ENCODE data around the gene STX12.
"Not testable (repeated sequence)": the region's sequence is repeated elsewhere in the genome, so short reads cannot be mapped to it uniquely, and the experiment has no call there.

The STX12 gene

DNA sequence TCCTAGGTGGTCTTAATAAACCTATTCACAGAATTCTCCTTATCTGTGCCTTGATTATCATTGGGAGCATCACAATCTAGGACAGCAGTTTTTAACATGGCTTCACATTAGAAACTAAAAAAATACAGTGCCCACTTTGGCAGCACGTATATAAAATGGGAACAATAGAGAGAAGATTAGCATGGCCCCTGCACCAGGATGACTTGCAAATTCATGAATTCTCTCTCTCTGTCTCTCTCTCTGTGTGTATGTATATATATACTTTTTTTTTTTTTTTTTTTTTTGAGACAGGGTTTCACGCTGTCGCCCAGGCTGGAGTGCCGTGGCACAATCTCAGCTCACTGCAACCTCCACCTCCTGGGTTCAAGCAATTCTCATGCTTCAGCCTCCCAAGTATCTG, 51.4 kb downstream of the STX12 start:
- no peak for DNase-seq (ENCODE audit: low read depth)
- TF ChIP-seq CTCF (IDR thresholded peaks at IDR 0.05; ENCODE audit: low read depth, low read length, missing control alignments): no peak
- in situ Hi-C loops (cut with HindIII; ENCODE audit: low sequenced_read_pairs): no loop called here
- no peak overlapping the region for H3K4me3 ChIP-seq (ENCODE audit: low read depth, low read length)

GRCh38 chr1:27829339-27829960, 56.4 kb downstream of the STX12 start:
- H3K4me3 ChIP-seq (ENCODE audit: low read depth, low read length); DNase-seq (ENCODE audit: low read depth); in situ Hi-C loops (cut with HindIII; ENCODE audit: low sequenced_read_pairs): not testable (repeated sequence)

- peak; percentile 92 for DNase-seq (ENCODE audit: low read depth)
- in situ Hi-C loops (cut with HindIII; ENCODE audit: low sequenced_read_pairs): no loop called here
- no peak for TF ChIP-seq CTCF (IDR thresholded peaks at IDR 0.05; ENCODE audit: low read depth, low read length, missing control alignments)
- peak within 1 kb of the TSS; percentile 98 for H3K4me3 ChIP-seq (ENCODE audit: low read depth, low read length)
Observed at GRCh38 chr1:27830621-27831440, 57.8 kb downstream of the STX12 start, which contains the start of gene PPP1R8. Gene PPP1R8 (plus strand): TSS chr1:27830782. CDS start chr1:27830836, 54 bp downstream.

DNA sequence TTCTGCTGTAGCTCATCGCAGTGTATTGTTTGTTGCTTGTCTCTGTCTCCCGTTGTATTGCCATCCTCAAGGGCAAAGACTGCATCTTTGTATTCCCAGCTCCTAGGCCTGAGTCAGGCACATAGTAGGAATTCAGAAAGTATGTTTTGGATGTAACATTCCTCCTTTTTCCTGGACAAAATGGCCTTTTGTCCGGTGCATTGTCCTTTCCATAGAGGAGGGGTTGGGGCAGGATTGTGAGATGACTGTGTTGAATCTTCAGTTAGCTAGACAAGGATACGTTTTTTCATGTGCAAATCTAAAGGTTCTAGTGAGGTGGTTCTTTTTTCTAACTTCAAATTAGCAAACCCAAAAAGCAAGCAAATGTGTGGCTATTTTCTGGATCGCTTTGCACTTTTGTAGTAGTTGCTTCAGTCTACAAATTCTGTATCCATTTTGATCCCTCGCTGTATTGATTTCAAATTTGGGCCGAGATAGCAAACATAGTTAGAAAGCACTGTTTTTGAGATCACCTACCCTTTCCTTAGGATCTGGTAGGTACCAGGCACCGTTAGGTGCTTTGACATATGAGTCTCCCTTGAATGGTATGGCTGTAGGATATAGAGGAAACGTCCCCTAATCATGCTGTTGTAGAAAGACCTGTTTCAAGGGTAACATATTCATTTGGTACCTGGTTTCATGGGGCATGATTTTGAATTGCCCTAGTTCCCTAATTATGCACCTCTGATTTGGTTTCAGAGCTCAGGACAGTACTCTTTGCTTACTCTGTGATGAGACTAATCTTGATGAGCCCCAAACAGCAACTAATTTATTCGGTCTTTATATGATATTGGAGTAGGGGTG, 58.8 kb downstream of the STX12 start:
- in situ Hi-C loops (cut with HindIII; ENCODE audit: low sequenced_read_pairs): no loop called here
- TF ChIP-seq CTCF (IDR thresholded peaks at IDR 0.05; ENCODE audit: low read depth, low read length, missing control alignments): no peak

DNA sequence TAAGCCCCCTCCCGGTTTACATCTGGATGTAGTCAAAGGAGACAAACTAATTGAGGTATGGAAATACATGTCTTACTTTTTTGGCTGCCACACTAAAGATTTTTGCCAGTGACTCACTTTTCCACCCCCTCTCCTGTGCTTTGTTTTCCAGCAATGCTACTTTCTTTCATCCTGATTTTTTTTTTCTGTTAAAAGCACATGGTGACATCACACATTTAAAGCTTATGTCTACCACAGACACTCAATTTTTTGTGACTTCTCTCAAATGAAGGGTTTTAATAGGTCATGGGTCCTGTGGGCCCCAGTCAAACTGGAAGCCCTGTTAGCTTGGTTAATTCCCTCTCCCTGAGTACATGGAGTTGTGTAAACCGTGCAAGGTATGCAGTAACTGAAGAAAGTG, 59.7 kb downstream of the STX12 start:
- peak; percentile 36 for DNase-seq (ENCODE audit: low read depth)
- H3K4me3 ChIP-seq (ENCODE audit: low read depth, low read length): no peak overlapping the region
- no peak for TF ChIP-seq CTCF (IDR thresholded peaks at IDR 0.05; ENCODE audit: low read depth, low read length, missing control alignments)
- in situ Hi-C loops (cut with HindIII; ENCODE audit: low sequenced_read_pairs): no loop called here

More for the DNA sequence above, 58.8 kb downstream of the STX12 start:
- DNase-seq (ENCODE audit: low read depth): no peak
- H3K4me3 ChIP-seq (ENCODE audit: low read depth, low read length): peak overlapping the region; percentile 98

DNA sequence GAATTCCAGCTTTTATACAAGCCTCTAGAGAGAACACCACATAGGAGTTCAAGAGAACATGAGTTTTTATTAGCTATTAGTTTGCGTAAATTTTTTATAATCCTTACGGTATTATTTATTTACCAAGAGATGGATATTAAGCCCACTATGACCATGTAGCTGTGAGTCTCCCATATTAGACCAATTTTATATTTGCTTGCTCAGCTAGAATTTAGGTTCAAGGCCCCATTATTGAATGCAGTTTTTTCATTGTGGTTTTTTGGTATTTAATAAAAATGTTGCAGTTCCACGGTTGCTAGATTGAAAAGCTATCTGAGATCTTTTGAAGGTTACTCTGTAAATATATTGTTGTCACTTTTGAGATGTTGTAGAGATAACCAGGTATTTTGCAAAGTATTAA, 60.5 kb downstream of the STX12 start:
- in situ Hi-C loops (cut with HindIII; ENCODE audit: low sequenced_read_pairs): no loop called here
- no peak for TF ChIP-seq CTCF (IDR thresholded peaks at IDR 0.05; ENCODE audit: low read depth, low read length, missing control alignments)
- DNase-seq (ENCODE audit: low read depth): no peak
- no peak overlapping the region for H3K4me3 ChIP-seq (ENCODE audit: low read depth, low read length)
